WTC11 (cell line): Measurements from ENCODE around the gene TTLL12. TPM values are rescaled to one million over a fixed set of nuclear protein-coding genes. Genes with fewer than 3 reads are reported as not detected.

Experiments
- ATAC-seq: fragments of 200-7000 bp; cut with Tn5 transposase; 2 replicates; pipeline ENCODE4 v1.10.0; 2021; ENCODE audit warnings: mild to moderate bottlenecking, moderate library complexity
- CTCF ChIA-PET: fragments of 300-600 bp; sonication (Branson Sonifier 250); formaldehyde crosslinking; loops from one replicate; lab custom pipeline; 2021; ENCODE audit warnings: antibody characterized with exemption; lab: Charles Lee
- POLR2A ChIA-PET: fragments of 350-600 bp; sonication (Branson Sonifier 250); formaldehyde crosslinking; loops from one replicate; lab custom pipeline; 2021; ENCODE audit warnings: antibody characterized with exemption; lab: Charles Lee
- DNase-seq: peaks from one replicate; pipeline ENCODE4 v3.0.0; 2021; ENCODE audit warnings: low spot score
- H3K27ac Mint-ChIP-seq: 2 replicates; pipeline ENCODE4 v1.8.0; 2021; ENCODE audit warnings: mixed read lengths
- H3K27me3 Mint-ChIP-seq: 2 replicates; pipeline ENCODE4 v1.8.0; 2021; ENCODE audit warnings: low read depth, mild to moderate bottlenecking, moderate library complexity, mixed read lengths
- H3K36me3 Mint-ChIP-seq: 2 replicates; pipeline ENCODE4 v1.8.0; 2021; ENCODE audit warnings: mixed read lengths
- H3K4me1 Mint-ChIP-seq: 2 replicates; pipeline ENCODE4 v1.8.0; 2022; ENCODE audit warnings: mixed read lengths
- H3K4me3 Mint-ChIP-seq: 2 replicates; pipeline ENCODE4 v1.8.0; 2021; ENCODE audit warnings: mild to moderate bottlenecking, moderate library complexity, mixed read lengths
- H3K9me3 Mint-ChIP-seq: 2 replicates; pipeline ENCODE4 v1.8.0; 2021; ENCODE audit warnings: mixed read lengths
- CBFB ChIP-seq: sonication (generic); formaldehyde crosslinking; IDR thresholded peaks from 2 replicates; pipeline ENCODE4 v1.8.1; 2022; ENCODE audit warnings: mild to moderate bottlenecking, low read depth, missing genetic modification reagents
- CREB1 ChIP-seq: sonication (generic); formaldehyde crosslinking; IDR thresholded peaks from 2 replicates; pipeline ENCODE4 v1.8.0; 2023; ENCODE audit warnings: mild to moderate bottlenecking, missing genetic modification reagents
- E2F1 ChIP-seq: sonication (generic); formaldehyde crosslinking; IDR thresholded peaks from 2 replicates; pipeline ENCODE4 v1.8.0; 2022; ENCODE audit warnings: mild to moderate bottlenecking, missing genetic modification reagents
- GRHL2 ChIP-seq: fragments of 250-450 bp; sonication (Bioruptor Pico); IDR thresholded peaks from 2 replicates; pipeline ENCODE4 v1.8.0; 2022; ENCODE audit warnings: mild to moderate bottlenecking, moderate library complexity; ENCODE audit not compliant: insufficient replicate concordance, severe bottlenecking
- KAT7 ChIP-seq: sonication (generic); formaldehyde crosslinking; IDR thresholded peaks from 2 replicates; pipeline ENCODE4 v1.8.1; 2023; ENCODE audit warnings: missing genetic modification reagents, mild to moderate bottlenecking, borderline replicate concordance
- MXD4 ChIP-seq: fragments of 250-450 bp; sonication (Bioruptor Pico); IDR thresholded peaks from 2 replicates; pipeline ENCODE4 v1.8.0; 2021; ENCODE audit warnings: mild to moderate bottlenecking, moderate library complexity, borderline replicate concordance
- NFYB ChIP-seq: sonication (generic); formaldehyde crosslinking; conservative IDR thresholded peaks from 2 replicates; pipeline ENCODE4 v1.8.0; 2022; ENCODE audit warnings: low read depth, missing genetic modification reagents
- NR3C1 ChIP-seq: sonication (generic); formaldehyde crosslinking; conservative IDR thresholded peaks from 2 replicates; pipeline ENCODE4 v1.8.1; 2023; ENCODE audit warnings: low read depth, mild to moderate bottlenecking, missing genetic modification reagents
- OVOL2 ChIP-seq: fragments of 250-450 bp; sonication (Bioruptor Pico); IDR thresholded peaks from 2 replicates; pipeline ENCODE4 v1.9.0; 2021; ENCODE audit warnings: mild to moderate bottlenecking, borderline replicate concordance
- RORB ChIP-seq: fragments of 250-450 bp; sonication (Bioruptor Pico); IDR thresholded peaks from 2 replicates; pipeline ENCODE4 v1.9.0; 2021; ENCODE audit warnings: mild to moderate bottlenecking
- SMAD4 ChIP-seq: sonication (generic); formaldehyde crosslinking; IDR thresholded peaks from 2 replicates; pipeline ENCODE4 v1.8.0; 2022; ENCODE audit warnings: mild to moderate bottlenecking, missing genetic modification reagents
- SOX15 ChIP-seq: fragments of 250-450 bp; sonication (Bioruptor Pico); IDR thresholded peaks from 2 replicates; pipeline ENCODE4 v1.9.0; 2021; ENCODE audit warnings: mild to moderate bottlenecking
- TEAD1 ChIP-seq: sonication (generic); formaldehyde crosslinking; IDR thresholded peaks from 2 replicates; pipeline ENCODE4 v1.8.0; 2022; ENCODE audit warnings: mild to moderate bottlenecking, missing genetic modification reagents
- TEAD4 ChIP-seq: sonication (generic); formaldehyde crosslinking; IDR thresholded peaks from 2 replicates; pipeline ENCODE4 v1.8.0; 2022; ENCODE audit warnings: mild to moderate bottlenecking, missing genetic modification reagents
- USF2 ChIP-seq: sonication (generic); formaldehyde crosslinking; IDR thresholded peaks from 2 replicates; pipeline ENCODE4 v1.8.1; 2023; ENCODE audit warnings: mild to moderate bottlenecking, missing genetic modification reagents, moderate library complexity
- ZNF121 ChIP-seq: sonication (generic); formaldehyde crosslinking; IDR thresholded peaks from 2 replicates; pipeline ENCODE4 v1.8.0; 2023; ENCODE audit warnings: missing genetic modification reagents
- ZNF219 ChIP-seq: sonication (generic); formaldehyde crosslinking; IDR thresholded peaks from 2 replicates; pipeline ENCODE4 v1.8.0; 2023; ENCODE audit warnings: missing genetic modification reagents, mild to moderate bottlenecking, borderline replicate concordance
- ZNF232 ChIP-seq: sonication (generic); formaldehyde crosslinking; IDR thresholded peaks from 2 replicates; pipeline ENCODE4 v1.8.0; 2022; ENCODE audit warnings: mild to moderate bottlenecking, missing genetic modification reagents
- ZNF281 ChIP-seq: sonication (generic); formaldehyde crosslinking; IDR thresholded peaks from 2 replicates; pipeline ENCODE4 v1.8.0; 2023; ENCODE audit warnings: mild to moderate bottlenecking, missing genetic modification reagents
- total RNA-seq: library from RNA; stranded (reverse); gene quantifications from 3 replicates; pipeline ENCODE4 v1.2.3, GENCODE V29; 2021
- TF ChIP-seq, protein P1 (sequence below): sonication (generic); formaldehyde crosslinking; IDR thresholded peaks from 2 replicates; pipeline ENCODE4 v1.8.1; 2023; ENCODE audit warnings: mild to moderate bottlenecking, missing genetic modification reagents
- TF ChIP-seq, protein P2 (sequence below): sonication (generic); formaldehyde crosslinking; IDR thresholded peaks from 2 replicates; pipeline ENCODE4 v1.8.1; 2022; ENCODE audit warnings: low read depth, missing genetic modification reagents, borderline replicate concordance
- TF ChIP-seq, protein P3 (sequence below): fragments of 250-450 bp; sonication (Bioruptor Pico); IDR thresholded peaks from 2 replicates; pipeline ENCODE4 v1.9.0; 2021; ENCODE audit warnings: mild to moderate bottlenecking

The TTLL12 gene
- total RNA-seq, 1 experiment from 2014 or later: 134 TPM

- DNase-seq (no peak), ATAC-seq (no peak)
- H3K9me3 Mint-ChIP-seq: no peaks in the 10 kb centered on the region
- peaks cover 6% of the 10 kb centered on the region for H3K4me1 Mint-ChIP-seq
- peaks cover 8% of the 10 kb centered on the region for H3K27me3 Mint-ChIP-seq
- H3K27ac Mint-ChIP-seq: no peak overlapping the region
- H3K4me3 Mint-ChIP-seq: no peak overlapping the region
- ChIA-PET CTCF (interaction anchor here (1.0 to 1.1 kb wide), 2 partner anchors 20 to 32 kb away, joined by 3 to 4 read pairs; no protein-coding TSS in a partner anchor), POLR2A (no interaction called here)
- TF ChIP-seq, protein P1, sequence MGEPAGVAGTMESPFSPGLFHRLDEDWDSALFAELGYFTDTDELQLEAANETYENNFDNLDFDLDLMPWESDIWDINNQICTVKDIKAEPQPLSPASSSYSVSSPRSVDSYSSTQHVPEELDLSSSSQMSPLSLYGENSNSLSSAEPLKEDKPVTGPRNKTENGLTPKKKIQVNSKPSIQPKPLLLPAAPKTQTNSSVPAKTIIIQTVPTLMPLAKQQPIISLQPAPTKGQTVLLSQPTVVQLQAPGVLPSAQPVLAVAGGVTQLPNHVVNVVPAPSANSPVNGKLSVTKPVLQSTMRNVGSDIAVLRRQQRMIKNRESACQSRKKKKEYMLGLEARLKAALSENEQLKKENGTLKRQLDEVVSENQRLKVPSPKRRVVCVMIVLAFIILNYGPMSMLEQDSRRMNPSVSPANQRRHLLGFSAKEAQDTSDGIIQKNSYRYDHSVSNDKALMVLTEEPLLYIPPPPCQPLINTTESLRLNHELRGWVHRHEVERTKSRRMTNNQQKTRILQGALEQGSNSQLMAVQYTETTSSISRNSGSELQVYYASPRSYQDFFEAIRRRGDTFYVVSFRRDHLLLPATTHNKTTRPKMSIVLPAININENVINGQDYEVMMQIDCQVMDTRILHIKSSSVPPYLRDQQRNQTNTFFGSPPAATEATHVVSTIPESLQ (CRISPR knock-in tag): no peak
- TF ChIP-seq TEAD1 (CRISPR knock-in tag) (no peak), CBFB (CRISPR knock-in tag) (no peak), NR3C1 (CRISPR knock-in tag) (no peak), MXD4 (CRISPR knock-in tag) (no peak), GRHL2 (CRISPR knock-in tag) (no peak)
- TF ChIP-seq, protein P2, sequence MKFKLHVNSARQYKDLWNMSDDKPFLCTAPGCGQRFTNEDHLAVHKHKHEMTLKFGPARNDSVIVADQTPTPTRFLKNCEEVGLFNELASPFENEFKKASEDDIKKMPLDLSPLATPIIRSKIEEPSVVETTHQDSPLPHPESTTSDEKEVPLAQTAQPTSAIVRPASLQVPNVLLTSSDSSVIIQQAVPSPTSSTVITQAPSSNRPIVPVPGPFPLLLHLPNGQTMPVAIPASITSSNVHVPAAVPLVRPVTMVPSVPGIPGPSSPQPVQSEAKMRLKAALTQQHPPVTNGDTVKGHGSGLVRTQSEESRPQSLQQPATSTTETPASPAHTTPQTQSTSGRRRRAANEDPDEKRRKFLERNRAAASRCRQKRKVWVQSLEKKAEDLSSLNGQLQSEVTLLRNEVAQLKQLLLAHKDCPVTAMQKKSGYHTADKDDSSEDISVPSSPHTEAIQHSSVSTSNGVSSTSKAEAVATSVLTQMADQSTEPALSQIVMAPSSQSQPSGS (CRISPR knock-in tag): no peak
- no peaks in the 10 kb centered on the region for H3K36me3 Mint-ChIP-seq
Observed at GRCh38 chr22:43155789-43156188, 31.1 kb downstream of the TTLL12 start.

- Mint-ChIP-seq H3K36me3 (no peaks in the 10 kb centered on the region), H3K27ac (no peak overlapping the region), H3K4me3 (no peak overlapping the region), H3K27me3 (peaks cover 14% of the 10 kb centered on the region), H3K4me1 (peaks cover 8% of the 10 kb centered on the region), H3K9me3 (no peaks in the 10 kb centered on the region)
- DNase-seq (no peak), ATAC-seq (no peak)
- CTCF ChIA-PET: interaction anchor here (1.0 to 1.1 kb wide), 2 partner anchors 19 to 33 kb away, joined by 3 to 4 read pairs; no protein-coding TSS in a partner anchor
- POLR2A ChIA-PET: no interaction called here
- TF ChIP-seq OVOL2 (CRISPR knock-in tag) (no peak), ZNF281 (CRISPR knock-in tag) (no peak), SOX15 (CRISPR knock-in tag) (no peak), ZNF232 (no peak), NFYB (CRISPR knock-in tag) (no peak), KAT7 (CRISPR knock-in tag) (no peak), E2F1 (CRISPR knock-in tag) (no peak), SMAD4 (no peak)
Observed at GRCh38 chr22:43154887-43155536, 31.9 kb downstream of the TTLL12 start.

- DNase-seq (no peak), ATAC-seq (no peak)
- ChIA-PET CTCF (no interaction called here), POLR2A (no interaction called here)
- Mint-ChIP-seq H3K9me3 (no peaks in the 10 kb centered on the region), H3K36me3 (no peaks in the 10 kb centered on the region), H3K4me1 (peaks cover 8% of the 10 kb centered on the region), H3K4me3 (no peak overlapping the region), H3K27me3 (peaks cover 14% of the 10 kb centered on the region), H3K27ac (no peak overlapping the region)
- TF ChIP-seq ZNF121 (no peak), CREB1 (CRISPR knock-in tag) (no peak), OVOL2 (CRISPR knock-in tag) (no peak), TEAD4 (CRISPR knock-in tag) (no peak), MXD4 (CRISPR knock-in tag) (no peak), USF2 (no peak), RORB (no peak), ZNF219 (CRISPR knock-in tag) (no peak)
- TF ChIP-seq, protein P3, sequence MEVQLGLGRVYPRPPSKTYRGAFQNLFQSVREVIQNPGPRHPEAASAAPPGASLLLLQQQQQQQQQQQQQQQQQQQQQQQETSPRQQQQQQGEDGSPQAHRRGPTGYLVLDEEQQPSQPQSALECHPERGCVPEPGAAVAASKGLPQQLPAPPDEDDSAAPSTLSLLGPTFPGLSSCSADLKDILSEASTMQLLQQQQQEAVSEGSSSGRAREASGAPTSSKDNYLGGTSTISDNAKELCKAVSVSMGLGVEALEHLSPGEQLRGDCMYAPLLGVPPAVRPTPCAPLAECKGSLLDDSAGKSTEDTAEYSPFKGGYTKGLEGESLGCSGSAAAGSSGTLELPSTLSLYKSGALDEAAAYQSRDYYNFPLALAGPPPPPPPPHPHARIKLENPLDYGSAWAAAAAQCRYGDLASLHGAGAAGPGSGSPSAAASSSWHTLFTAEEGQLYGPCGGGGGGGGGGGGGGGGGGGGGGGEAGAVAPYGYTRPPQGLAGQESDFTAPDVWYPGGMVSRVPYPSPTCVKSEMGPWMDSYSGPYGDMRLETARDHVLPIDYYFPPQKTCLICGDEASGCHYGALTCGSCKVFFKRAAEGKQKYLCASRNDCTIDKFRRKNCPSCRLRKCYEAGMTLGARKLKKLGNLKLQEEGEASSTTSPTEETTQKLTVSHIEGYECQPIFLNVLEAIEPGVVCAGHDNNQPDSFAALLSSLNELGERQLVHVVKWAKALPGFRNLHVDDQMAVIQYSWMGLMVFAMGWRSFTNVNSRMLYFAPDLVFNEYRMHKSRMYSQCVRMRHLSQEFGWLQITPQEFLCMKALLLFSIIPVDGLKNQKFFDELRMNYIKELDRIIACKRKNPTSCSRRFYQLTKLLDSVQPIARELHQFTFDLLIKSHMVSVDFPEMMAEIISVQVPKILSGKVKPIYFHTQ (CRISPR knock-in tag): no peak
Observed at GRCh38 chr22:43153899-43154298, 33.0 kb downstream of the TTLL12 start.
